Stomach smooth muscle (tissue), 2 donors: ENCODE results near the gene CABLES2.

Experiments used
- H3K27ac ChIP-seq: one replicate; pipeline ENCODE4 v1.7.0; 2013; ENCODE audit warnings: mild to moderate bottlenecking, low read length, inconsistent platforms
- H3K27me3 ChIP-seq, 2 donors: one replicate each; pipeline ENCODE4 v1.7.0; 2013; ENCODE audit warnings: low read length in 2 of 2; ENCODE audit not compliant: insufficient read depth in 2 of 2, control insufficient read depth in 1 of 2
- H3K36me3 ChIP-seq, 2 donors: one replicate each; pipeline ENCODE4 v1.7.0; 2013; ENCODE audit warnings: low read length in 2 of 2; ENCODE audit not compliant: control insufficient read depth in 2 of 2, insufficient read depth in 2 of 2
- H3K4me1 ChIP-seq: one replicate; pipeline ENCODE4 v1.7.0; 2013; ENCODE audit warnings: low read length; ENCODE audit not compliant: control insufficient read depth, insufficient read depth
- H3K4me3 ChIP-seq, 2 donors: one replicate each; pipeline ENCODE4 v1.7.0; 2013; ENCODE audit warnings: low read length in 2 of 2
- H3K9ac ChIP-seq, 2 donors: one replicate each; pipeline ENCODE4 v1.7.0; 2013; ENCODE audit warnings: low read length in 2 of 2, mild to moderate bottlenecking in 1 of 2
- H3K9me3 ChIP-seq, 2 donors: one replicate each; pipeline ENCODE4 v1.7.0; 2013; ENCODE audit warnings: low read length in 2 of 2; ENCODE audit not compliant: control insufficient read depth in 2 of 2
- donor health status: healthy.
- donor health status: Pancreatic carcinoma.

CABLES2 gene

DNA sequence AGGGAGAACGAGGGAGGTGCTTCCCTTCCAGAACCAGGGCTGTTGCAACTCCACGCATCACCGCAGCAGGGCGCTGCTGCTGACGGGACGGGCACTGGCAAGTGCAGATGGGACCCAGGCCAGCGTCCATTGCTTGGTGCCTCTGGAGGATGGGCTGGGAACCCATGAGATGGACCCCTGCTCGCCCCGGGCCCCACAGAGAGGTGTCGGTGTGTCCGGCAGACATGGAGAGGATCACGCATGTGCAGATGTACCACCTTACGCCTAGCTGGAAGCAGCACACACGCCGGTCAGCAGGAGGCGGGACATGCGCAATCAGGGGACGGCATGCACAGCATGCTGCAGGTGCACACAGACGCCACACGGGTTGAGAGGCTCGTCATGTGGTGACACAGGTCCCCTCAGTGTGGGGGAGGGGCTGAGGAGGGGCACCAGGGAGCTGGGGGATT is 5.7 kb downstream of the CABLES2 start:
- H3K9me3 ChIP-seq: no peaks in the 10 kb centered on the region
- peaks cover 0 to 3% of the 10 kb centered on the region in 2 donors for H3K36me3 ChIP-seq
- H3K27me3 ChIP-seq: no peaks in the 10 kb centered on the region
- H3K27ac ChIP-seq: no peak overlapping the region
- H3K4me3 ChIP-seq: no peak overlapping the region
- H3K4me1 ChIP-seq: peaks cover 19% of the 10 kb centered on the region
- H3K9ac ChIP-seq: no peak overlapping the region

DNA sequence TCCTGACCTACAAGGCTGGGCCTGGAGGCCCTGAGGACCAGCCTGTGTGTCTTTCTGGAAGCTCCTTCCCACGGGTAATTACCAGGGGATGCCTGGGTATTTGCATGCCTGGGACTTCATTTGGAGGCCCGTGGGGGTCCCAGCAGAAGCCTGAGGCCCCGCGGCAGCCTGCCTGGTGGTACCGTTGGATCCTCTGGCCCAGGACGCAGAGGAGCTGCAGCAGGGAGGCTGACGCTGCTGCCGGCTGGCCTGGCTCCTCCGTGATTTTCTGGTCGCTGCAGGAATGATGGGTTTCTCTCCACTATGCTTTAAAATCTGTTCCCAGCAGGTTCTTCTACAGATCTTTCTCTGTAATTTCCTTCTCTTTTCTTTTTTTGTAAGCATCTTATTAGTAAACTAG is 6.5 kb downstream of the CABLES2 start:
- no peak overlapping the region for H3K9ac ChIP-seq
- H3K4me1 ChIP-seq: peaks cover 11% of the 10 kb centered on the region
- H3K36me3 ChIP-seq: peaks cover 0 to 3% of the 10 kb centered on the region in 2 donors
- no peaks in the 10 kb centered on the region for H3K27me3 ChIP-seq
- H3K27ac ChIP-seq: no peak overlapping the region
- H3K4me3 ChIP-seq: no peak overlapping the region
- H3K9me3 ChIP-seq: no peaks in the 10 kb centered on the region

DNA sequence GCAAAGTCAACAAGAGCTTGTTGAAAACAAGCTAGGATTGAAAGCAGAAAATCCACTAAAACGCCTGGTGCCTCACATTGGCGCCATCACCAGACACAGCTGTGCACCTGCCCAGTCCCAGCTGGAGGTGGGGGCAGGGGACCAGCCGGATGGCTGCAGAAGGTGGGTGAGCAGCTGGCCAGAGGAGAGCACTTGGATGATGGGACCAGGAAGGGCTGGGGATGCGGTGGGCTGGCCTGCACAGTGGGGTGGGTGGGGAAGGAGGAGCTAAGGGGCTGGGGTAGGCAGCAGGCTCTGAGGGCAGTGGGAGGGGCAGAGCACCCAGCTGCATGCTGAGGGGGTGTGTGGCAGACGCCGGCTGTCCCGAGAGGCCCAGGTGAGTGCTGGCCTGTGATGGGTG is 7.1 kb downstream of the CABLES2 start:
- Histone ChIP-seq H3K36me3 (peaks cover 0 to 3% of the 10 kb centered on the region in 2 donors), H3K4me3 (no peak overlapping the region), H3K4me1 (peaks cover 6% of the 10 kb centered on the region), H3K27ac (no peak overlapping the region), H3K27me3 (no peaks in the 10 kb centered on the region), H3K9ac (no peak overlapping the region), H3K9me3 (no peaks in the 10 kb centered on the region)

DNA sequence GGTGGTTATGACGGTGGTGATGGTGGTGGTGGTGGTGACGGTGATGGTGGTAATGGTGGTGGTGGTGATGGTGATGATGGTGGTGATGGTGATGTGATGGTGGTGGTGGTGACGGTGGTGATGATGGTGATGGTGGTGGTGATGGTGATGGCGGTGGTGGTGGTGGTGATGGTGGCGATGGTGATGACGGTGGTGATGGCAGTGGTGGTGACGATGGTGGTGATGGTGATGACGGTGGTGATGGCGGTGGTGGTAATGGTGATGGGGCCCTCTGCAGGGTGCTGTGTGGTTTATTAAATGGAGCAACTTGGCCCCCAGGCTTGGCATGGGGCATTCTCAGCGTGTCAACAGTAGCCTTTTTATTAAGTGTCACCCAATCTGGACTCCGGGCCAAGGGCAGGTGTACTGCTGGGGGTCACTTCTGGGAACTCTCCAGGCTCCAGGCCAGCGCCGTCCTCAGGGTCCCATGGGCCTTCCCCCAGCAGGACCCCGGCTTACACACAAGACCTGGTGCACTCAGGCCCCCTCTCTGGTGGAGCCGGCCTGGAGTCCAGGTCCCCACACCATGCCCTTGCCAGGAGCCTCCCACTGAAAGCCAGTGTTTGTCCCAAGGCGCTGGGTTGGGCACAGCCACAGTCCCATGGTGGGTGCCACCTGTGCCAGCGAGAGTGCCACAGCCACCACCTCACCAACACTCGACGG is 8.8 kb downstream of the CABLES2 start:
- Histone ChIP-seq H3K9me3 (no peaks in the 10 kb centered on the region), H3K36me3 (peaks cover 0 to 12% of the 10 kb centered on the region in 2 donors), H3K27me3 (no peaks in the 10 kb centered on the region), H3K4me1 (no peaks in the 10 kb centered on the region), H3K4me3 (no peak overlapping the region), H3K27ac (no peak overlapping the region), H3K9ac (no peak overlapping the region)

DNA sequence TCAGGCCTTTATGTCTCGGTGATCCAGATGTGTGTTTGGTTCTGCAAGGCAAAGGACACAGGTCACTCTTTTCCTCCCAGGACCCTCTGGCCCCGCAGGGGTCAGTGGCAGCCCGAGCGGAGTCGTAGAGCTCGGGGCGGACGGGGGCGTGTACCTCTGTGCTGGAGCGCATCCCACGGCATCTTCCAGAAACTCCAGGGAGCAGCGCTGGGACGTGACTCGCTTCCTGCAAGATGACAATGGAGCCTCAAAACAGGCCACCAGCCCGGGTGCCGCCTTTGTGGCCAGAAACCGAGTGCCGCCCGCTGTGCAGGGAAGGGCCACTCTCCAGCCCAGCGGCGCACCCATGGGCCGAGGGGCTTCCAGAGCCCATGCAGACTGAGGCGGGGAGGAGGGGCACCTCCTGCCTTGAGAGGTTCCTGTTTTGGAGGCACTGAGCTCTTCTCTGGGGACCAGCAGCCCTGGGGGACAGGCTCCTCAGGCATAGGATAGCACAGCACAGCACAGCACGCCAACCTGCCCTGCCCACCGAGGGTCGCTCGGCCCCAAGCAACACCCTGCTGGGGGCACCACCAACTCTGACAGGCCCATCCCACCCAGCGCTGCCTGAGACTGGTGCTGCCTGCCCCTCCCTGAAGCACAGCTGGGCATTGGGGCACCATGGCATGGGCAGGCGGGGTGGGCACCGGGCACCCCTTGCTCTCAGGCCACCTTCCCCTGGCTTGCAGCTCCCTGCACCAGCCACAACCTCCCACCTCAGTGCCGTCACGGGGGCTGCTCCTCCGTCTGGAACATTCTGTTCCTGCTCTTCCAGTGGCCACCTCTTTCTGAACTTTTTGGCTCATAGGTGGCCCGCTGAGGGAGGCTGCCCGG is 10.5 kb downstream of the CABLES2 start:
- Histone ChIP-seq H3K4me1 (no peaks in the 10 kb centered on the region), H3K27me3 (no peaks in the 10 kb centered on the region), H3K4me3 (no peak overlapping the region), H3K36me3 (peaks cover 6 to 15% of the 10 kb centered on the region in 2 donors), H3K9ac (no peak overlapping the region), H3K9me3 (no peaks in the 10 kb centered on the region), H3K27ac (no peak overlapping the region)

DNA sequence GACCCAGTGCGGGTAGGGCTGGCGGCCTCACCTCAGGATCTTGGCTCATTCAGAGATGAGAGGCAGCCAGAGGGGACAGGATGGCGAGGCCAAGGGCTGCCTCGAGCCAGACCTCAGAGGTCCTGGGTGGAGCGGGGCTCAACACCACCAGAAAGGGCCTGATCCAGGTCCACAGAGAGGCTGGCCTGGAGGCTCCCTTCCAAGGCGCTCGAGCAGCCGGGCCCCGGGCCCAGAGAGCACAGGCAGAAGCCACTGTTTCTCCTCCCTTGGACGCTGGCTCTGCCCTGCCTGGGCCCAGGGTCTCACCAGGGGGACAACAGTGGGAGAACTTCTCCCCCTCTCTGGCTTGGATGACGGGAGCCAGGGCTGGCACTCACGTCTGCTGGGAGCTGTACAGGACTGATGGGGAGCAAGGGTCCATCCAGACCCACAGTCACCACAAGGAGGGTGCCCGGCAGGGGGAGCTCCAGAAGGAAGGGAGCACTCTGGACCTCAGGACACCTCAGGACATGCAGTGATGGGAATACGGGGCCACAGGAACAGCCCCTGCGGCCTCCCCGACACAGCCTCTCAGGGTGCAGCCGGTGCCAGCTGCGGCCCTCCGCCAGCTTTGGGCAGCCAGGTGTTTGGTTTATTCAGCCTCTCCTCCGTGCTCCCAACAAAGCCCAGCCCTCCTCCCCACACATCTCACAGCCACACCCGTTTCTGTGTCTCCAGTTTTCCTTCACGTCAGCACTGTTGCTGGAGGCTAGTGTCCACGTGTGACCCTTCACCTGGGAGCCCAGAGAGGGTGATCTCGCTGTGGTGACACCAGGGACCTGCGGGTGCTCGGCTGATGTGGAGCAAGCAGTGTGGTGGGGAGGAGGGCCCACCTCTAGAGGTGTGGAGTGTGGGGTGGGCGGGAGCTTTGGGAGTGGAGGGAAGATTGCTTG is 11.5 kb downstream of the CABLES2 start:
- Histone ChIP-seq H3K9me3 (no peaks in the 10 kb centered on the region), H3K36me3 (peaks cover 6 to 23% of the 10 kb centered on the region in 2 donors), H3K27ac (no peak overlapping the region), H3K9ac (no peak overlapping the region), H3K4me3 (no peak overlapping the region), H3K4me1 (no peaks in the 10 kb centered on the region), H3K27me3 (no peaks in the 10 kb centered on the region)

DNA sequence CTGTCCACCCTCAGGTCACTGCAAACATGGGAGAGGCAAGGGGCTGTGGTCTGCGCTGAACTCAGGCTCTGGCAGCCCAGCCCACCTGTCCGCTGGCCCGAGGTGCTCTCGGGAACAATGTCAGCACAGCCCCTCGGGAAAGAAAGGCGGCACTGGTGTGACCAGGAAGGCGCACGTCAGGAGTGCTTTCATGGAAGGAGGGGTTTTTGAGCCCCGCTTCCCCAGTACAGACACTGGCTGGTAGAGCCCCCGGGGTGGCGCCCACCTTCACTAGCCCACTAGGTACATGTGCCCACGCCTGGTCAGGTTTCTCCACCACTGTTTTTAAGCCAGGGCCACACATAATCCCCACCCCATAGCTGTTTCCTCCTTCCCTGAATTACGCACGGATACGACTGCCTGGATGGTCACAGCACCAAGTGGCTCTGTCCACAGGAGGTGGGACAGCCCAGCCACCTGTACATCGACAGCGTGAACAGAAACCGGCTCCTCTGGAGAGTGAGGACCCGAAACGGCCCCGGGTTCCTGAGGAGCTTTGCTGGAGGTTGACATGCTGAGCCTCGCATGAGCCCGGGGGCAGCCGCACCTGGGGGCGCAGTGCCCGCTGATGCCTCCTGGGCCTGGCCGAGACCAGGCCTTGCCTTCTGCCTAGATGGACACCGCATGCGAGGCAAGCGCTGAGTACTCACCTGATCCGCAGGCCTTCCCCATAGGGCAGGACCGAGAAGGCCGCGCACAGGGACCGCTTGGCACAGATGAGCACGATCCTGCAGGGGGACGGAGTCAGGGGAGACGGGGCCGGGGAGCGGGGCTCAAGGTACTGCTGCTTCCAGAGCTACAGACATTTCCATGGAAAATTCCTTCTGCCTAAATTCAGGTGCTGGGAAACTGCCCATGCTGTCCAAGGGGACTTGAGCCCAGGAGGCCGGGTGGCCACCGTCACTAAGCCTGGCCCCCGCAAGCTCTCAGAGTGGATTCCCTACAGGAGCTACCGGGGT is 12.5 kb downstream of the CABLES2 start:
- Histone ChIP-seq H3K9me3 (no peaks in the 10 kb centered on the region), H3K4me1 (no peaks in the 10 kb centered on the region), H3K36me3 (peaks cover 6 to 30% of the 10 kb centered on the region in 2 donors), H3K4me3 (no peak overlapping the region), H3K27ac (no peak overlapping the region), H3K9ac (no peak overlapping the region), H3K27me3 (no peaks in the 10 kb centered on the region)

DNA sequence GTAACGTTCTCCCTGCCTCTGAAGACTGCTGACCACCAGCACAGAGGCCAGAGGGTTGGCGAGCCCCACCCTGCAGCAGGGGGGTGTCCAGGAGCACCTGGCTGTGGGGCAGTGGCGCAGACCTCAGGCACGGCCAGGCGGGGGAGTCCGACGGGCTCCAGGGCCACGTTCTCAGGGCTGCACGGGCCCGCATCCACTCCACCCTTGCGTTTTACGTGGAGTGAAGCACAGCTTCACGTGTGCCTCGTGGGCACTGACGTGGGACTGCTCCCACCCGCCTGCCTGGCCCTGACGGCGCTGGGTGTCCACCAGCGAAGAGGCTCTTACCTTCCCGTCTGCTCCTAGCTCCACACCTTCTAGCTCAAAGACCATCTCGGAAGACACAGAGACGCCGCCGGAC is 13.3 kb downstream of the CABLES2 start:
- Histone ChIP-seq H3K4me1 (no peaks in the 10 kb centered on the region), H3K9me3 (no peaks in the 10 kb centered on the region), H3K9ac (no peak overlapping the region), H3K4me3 (no peak overlapping the region), H3K27me3 (no peaks in the 10 kb centered on the region), H3K27ac (no peak overlapping the region), H3K36me3 (peaks cover 9 to 35% of the 10 kb centered on the region in 2 donors)

DNA sequence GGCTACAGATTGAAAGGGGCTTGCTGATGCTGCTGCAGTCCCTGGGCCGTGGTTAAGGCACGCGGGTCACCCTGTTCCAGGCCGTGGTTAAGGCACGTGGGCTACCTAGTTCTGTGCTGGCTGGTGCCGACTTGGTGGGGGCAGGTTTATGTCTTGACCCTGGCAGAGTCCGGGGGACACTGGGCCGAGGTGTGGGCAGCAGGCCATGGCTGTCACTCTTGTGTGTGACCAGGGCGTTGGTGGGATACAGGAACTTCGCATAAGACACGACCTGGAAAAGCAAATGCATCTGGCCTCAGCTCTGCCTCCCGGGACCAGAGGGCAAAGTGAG is 13.8 kb downstream of the CABLES2 start:
- H3K36me3 ChIP-seq: peaks cover 14 to 39% of the 10 kb centered on the region in 2 donors
- peaks cover under 1% of the 10 kb centered on the region for H3K4me1 ChIP-seq
- H3K9me3 ChIP-seq: no peaks in the 10 kb centered on the region
- H3K9ac ChIP-seq: no peak overlapping the region
- H3K27ac ChIP-seq: no peak overlapping the region
- H3K27me3 ChIP-seq: no peaks in the 10 kb centered on the region
- no peak overlapping the region for H3K4me3 ChIP-seq
